KMS-11 (cell line): Measurements from ENCODE around the gene EFEMP1.

ENCODE experiments used
- H2AFZ ChIP-seq: fragments of 200-600 bp; sonication (generic); 2 replicates; pipeline ENCODE4 v1.6.1; 2016; ENCODE audit warnings: antibody characterized with exemption, mixed run types, low read depth
- H3K27ac ChIP-seq: fragments of 200-600 bp; sonication (generic); 2 replicates; pipeline ENCODE4 v1.6.1; 2016; ENCODE audit warnings: mild to moderate bottlenecking, mixed run types
- H3K27me3 ChIP-seq: fragments of 200-600 bp; sonication (generic); 2 replicates; pipeline ENCODE4 v1.6.1; 2017; ENCODE audit warnings: mild to moderate bottlenecking, low read depth, mixed run types, moderate library complexity; ENCODE audit not compliant: insufficient read depth
- H3K36me3 ChIP-seq: fragments of 200-600 bp; sonication (generic); 2 replicates; pipeline ENCODE4 v1.6.1; 2017; ENCODE audit warnings: mild to moderate bottlenecking, mixed run types; ENCODE audit not compliant: insufficient read depth
- H3K4me1 ChIP-seq: fragments of 200-600 bp; sonication (generic); 2 replicates; pipeline ENCODE4 v1.6.1; 2016; ENCODE audit warnings: mild to moderate bottlenecking, low read depth, mixed run types; ENCODE audit not compliant: poor library complexity, severe bottlenecking
- H3K4me2 ChIP-seq: fragments of 200-600 bp; sonication (generic); 2 replicates; pipeline ENCODE4 v1.7.0; 2016; ENCODE audit warnings: mild to moderate bottlenecking, mixed run types
- H3K4me3 ChIP-seq: fragments of 200-600 bp; sonication (generic); IDR thresholded peaks from 2 replicates; pipeline ENCODE4 v1.6.1; 2017; ENCODE audit warnings: low read depth, low read length, mixed read lengths; ENCODE audit not compliant: insufficient read depth
- H3K79me2 ChIP-seq: fragments of 200-600 bp; sonication (generic); 2 replicates; pipeline ENCODE4 v1.6.1; 2016; ENCODE audit warnings: low read depth, mixed run types; ENCODE audit not compliant: insufficient read depth
- H3K9ac ChIP-seq: fragments of 200-600 bp; sonication (generic); 2 replicates; pipeline ENCODE4 v1.6.1; 2016; ENCODE audit warnings: mild to moderate bottlenecking, mixed run types
- H4K20me1 ChIP-seq: fragments of 200-600 bp; sonication (generic); 2 replicates; pipeline ENCODE4 v1.6.1; 2016; ENCODE audit warnings: mild to moderate bottlenecking, mixed run types; ENCODE audit not compliant: insufficient read depth
- CTCF ChIP-seq: fragments of 200-600 bp; sonication (generic); conservative IDR thresholded peaks from 2 replicates; pipeline ENCODE4 v1.6.1; 2017; ENCODE audit warnings: low read depth, mild to moderate bottlenecking, antibody characterized with exemption, low read length, moderate library complexity, mixed read lengths

The EFEMP1 gene

GRCh38 chr2:55875434-55876135 lies 48.0 kb downstream of the EFEMP1 start:
- Histone ChIP-seq H2AFZ (peak overlapping the region; percentile 57; the same call in 1 of the 2 replicates), H3K4me2 (peak overlapping the region; percentile 43), H3K4me3 (no peak overlapping the region), H3K27me3 (no peaks in the 10 kb centered on the region), H3K9ac (no peak overlapping the region), H3K27ac (peak overlapping the region; percentile 13; the same call in 1 of the 2 replicates), H4K20me1 (no peaks in the 10 kb centered on the region), H3K79me2 (no peaks in the 10 kb centered on the region), H3K4me1 (peaks cover 14% of the 10 kb centered on the region), H3K36me3 (no peaks in the 10 kb centered on the region)
- no peak for TF ChIP-seq CTCF

- Histone ChIP-seq H3K9ac (no peak overlapping the region), H3K27ac (no peak overlapping the region), H4K20me1 (no peaks in the 10 kb centered on the region), H2AFZ (no peak overlapping the region), H3K4me2 (no peak overlapping the region), H3K36me3 (no peaks in the 10 kb centered on the region), H3K4me1 (peaks cover 14% of the 10 kb centered on the region), H3K4me3 (no peak overlapping the region), H3K27me3 (no peaks in the 10 kb centered on the region), H3K79me2 (no peaks in the 10 kb centered on the region)
- TF ChIP-seq CTCF: no peak
These were observed 49.2 kb downstream of the EFEMP1 start for GRCh38 chr2:55874338-55874737.

- H3K27me3 ChIP-seq: no peaks in the 10 kb centered on the region
- H3K4me2 ChIP-seq: no peak overlapping the region
- no peaks in the 10 kb centered on the region for H3K36me3 ChIP-seq
- peaks cover 14% of the 10 kb centered on the region for H3K4me1 ChIP-seq
- H3K79me2 ChIP-seq: no peaks in the 10 kb centered on the region
- H3K9ac ChIP-seq: no peak overlapping the region
- H4K20me1 ChIP-seq: no peaks in the 10 kb centered on the region
- no peak overlapping the region for H2AFZ ChIP-seq
- H3K4me3 ChIP-seq: no peak overlapping the region
- H3K27ac ChIP-seq: no peak overlapping the region
- TF ChIP-seq CTCF: no peak
These were observed 51.9 kb downstream of the EFEMP1 start for GRCh38 chr2:55871637-55872036.

- Histone ChIP-seq H3K27ac (no peak overlapping the region), H3K4me1 (no peaks in the 10 kb centered on the region), H2AFZ (no peak overlapping the region), H4K20me1 (no peaks in the 10 kb centered on the region), H3K27me3 (no peaks in the 10 kb centered on the region), H3K4me2 (no peak overlapping the region), H3K79me2 (no peaks in the 10 kb centered on the region), H3K4me3 (no peak overlapping the region), H3K36me3 (no peaks in the 10 kb centered on the region), H3K9ac (no peak overlapping the region)
- no peak for TF ChIP-seq CTCF
These were observed 53.8 kb downstream of the EFEMP1 start for GRCh38 chr2:55869637-55870325.
